GM13976 (cell line): ENCODE data around the gene SLC51B.
"Not testable (repeated sequence)": the region's sequence is repeated elsewhere in the genome, so short reads cannot be mapped to it uniquely, and the experiment has no call there.

Source experiments
- DNase-seq: peaks from one replicate; pipeline ENCODE4 v3.0.0; 2012; ENCODE audit warnings: low spot score
- CTCF ChIP-seq: IDR thresholded peaks from 2 replicates; pipeline ENCODE4 v1.5.1; 2012; ENCODE audit warnings: borderline replicate concordance, mild to moderate bottlenecking; ENCODE audit not compliant: insufficient read depth; ENCODE audit errors: extremely low read depth, missing control alignments, control extremely low read depth
- in situ Hi-C: fragments of 300-500 bp; cut with MboI; formaldehyde crosslinking; loops from one replicate; pipeline ENCODE4 v1.12.0; 2022; ENCODE audit warnings: low sequenced_read_pairs, mixed read lengths, inconsistent platforms; ENCODE audit not compliant: unreplicated experiment

Gene SLC51B

GRCh38 chr15:65087411-65087810 lies 42.2 kb downstream of the SLC51B start:
- no peak for DNase-seq
- in situ Hi-C loops: no loop called here
- TF ChIP-seq CTCF: no peak

- no peak for TF ChIP-seq CTCF
- in situ Hi-C loops: no loop called here
- DNase-seq: no peak
These were observed 42.9 kb downstream of the SLC51B start for GRCh38 chr15:65087873-65088642.

GRCh38 chr15:65088643-65089021 lies 43.4 kb downstream of the SLC51B start:
- DNase-seq: no peak
- in situ Hi-C loops: no loop called here
- no peak for TF ChIP-seq CTCF

GRCh38 chr15:65089206-65089824 lies 44.1 kb downstream of the SLC51B start:
- DNase-seq: no peak
- in situ Hi-C loops: no loop called here
- TF ChIP-seq CTCF: no peak

- in situ Hi-C loops: no loop called here
- no peak for TF ChIP-seq CTCF
These were observed 47.0 kb downstream of the SLC51B start for GRCh38 chr15:65091946-65092770.

GRCh38 chr15:65092911-65093792 lies 48.0 kb downstream of the SLC51B start:
- no peak for TF ChIP-seq CTCF
- in situ Hi-C loops: no loop called here
- DNase-seq: no peak

More at GRCh38 chr15:65091946-65092770, 47.0 kb downstream of the SLC51B start:
- no peak for DNase-seq

GRCh38 chr15:65093793-65094170 lies 48.6 kb downstream of the SLC51B start:
- in situ Hi-C loops, DNase-seq: not testable (repeated sequence)
